ENCODE measurements around the gene ZNF423.

The ZNF423 gene

GRCh38 chr16:49836218-49836617, 19.7 kb downstream of the ZNF423 start:
- no peak overlapping the region for H4K8ac ChIP-seq (ENCODE audit: low read length)
- WGBS = 88% methylated on average over 2 of the region's 2 CpGs
- no peak overlapping the region for H3K4me2 ChIP-seq (ENCODE audit: low read length, poor library complexity, severe bottlenecking)

GRCh38 chr16:49835161-49835777, 20.6 kb downstream of the ZNF423 start:
- Histone ChIP-seq H2AFZ (ENCODE audit: low read depth, low read length) (no peak overlapping the region), H2AK5ac (ENCODE audit: low read length, severe bottlenecking) (peak overlapping the region; percentile 85), H3K18ac (ENCODE audit: low read depth in 1 of 2, low read length in 2 of 2) (peak overlapping the region; percentile 23 to 86), H3K79me1 (replicated peaks; ENCODE audit: low read length, poor library complexity, severe bottlenecking) (peaks cover 18% of the 10 kb centered on the region), H3K27me3 (ENCODE audit: control insufficient read depth in 1 of 2, insufficient read depth in 1 of 2, low read length in 2 of 2) (peaks cover 10 to 15% of the 10 kb centered on the region in 2 experiments), H4K91ac (ENCODE audit: low read length) (peak overlapping the region; percentile 48), H3K23ac (ENCODE audit: low read length in 2 of 2) (no peak overlapping the region), H3K9me3 (ENCODE audit: control insufficient read depth, low read length) (no peaks in the 10 kb centered on the region), H3K14ac (ENCODE audit: low read length in 2 of 2) (no peak overlapping the region), H3K4me3 (ENCODE audit: insufficient read depth in 1 of 2, low read depth in 1 of 2, low read length in 2 of 2) (no peak overlapping the region), H4K8ac (ENCODE audit: low read length) (peak overlapping the region; percentile 33), H2BK12ac (ENCODE audit: low read length in 2 of 2) (peak overlapping the region in 1 of 2 experiments; percentile 68), H2BK120ac (ENCODE audit: low read depth, low read length) (no peak overlapping the region), H3K4ac (ENCODE audit: low read depth in 1 of 2, low read length in 2 of 2) (peak overlapping the region; percentile 9 to 67), H3K36me3 (ENCODE audit: control insufficient read depth in 1 of 2, insufficient read depth in 2 of 2, low read depth in 1 of 2, low read length in 2 of 2) (no peaks in the 10 kb centered on the region), H3K4me2 (ENCODE audit: low read length, poor library complexity, severe bottlenecking) (peak overlapping the region; percentile 2), H3K27ac (ENCODE audit: low read length, poor library complexity, severe bottlenecking) (peak overlapping the region; percentile 19), H2BK15ac (ENCODE audit: low read depth, poor library complexity, severe bottlenecking) (peak overlapping the region; percentile 82), H3K4me1 (ENCODE audit: control insufficient read depth, insufficient read depth, low read depth, low read length) (peaks cover 37% of the 10 kb centered on the region), H3K9ac (ENCODE audit: low read length) (peak overlapping the region; percentile 15), H2BK5ac (ENCODE audit: low read depth, low read length, poor library complexity, severe bottlenecking) (no peak overlapping the region)
- 52% methylated on average over 9 of the region's 13 CpGs for WGBS
- no peak for DNase-seq

More at GRCh38 chr16:49836218-49836617, 19.7 kb downstream of the ZNF423 start:
- DNase-seq = no peak
- Histone ChIP-seq H4K91ac (ENCODE audit: low read length) (no peak overlapping the region), H2AK5ac (ENCODE audit: low read length, severe bottlenecking) (peak overlapping the region; percentile 51), H2BK5ac (ENCODE audit: low read depth, low read length, poor library complexity, severe bottlenecking) (no peak overlapping the region), H3K79me1 (replicated peaks; ENCODE audit: low read length, poor library complexity, severe bottlenecking) (peaks cover 15% of the 10 kb centered on the region), H3K9me3 (ENCODE audit: control insufficient read depth, low read length) (no peaks in the 10 kb centered on the region), H3K18ac (ENCODE audit: low read depth in 1 of 2, low read length in 2 of 2) (no peak overlapping the region), H2BK120ac (ENCODE audit: low read depth, low read length) (no peak overlapping the region), H3K23ac (ENCODE audit: low read length in 2 of 2) (no peak overlapping the region), H3K36me3 (ENCODE audit: control insufficient read depth in 1 of 2, insufficient read depth in 2 of 2, low read depth in 1 of 2, low read length in 2 of 2) (no peaks in the 10 kb centered on the region), H3K4me3 (ENCODE audit: insufficient read depth in 1 of 2, low read depth in 1 of 2, low read length in 2 of 2) (peak overlapping the region in 1 of 2 experiments; percentile 20), H3K4ac (ENCODE audit: low read depth in 1 of 2, low read length in 2 of 2) (no peak overlapping the region), H3K27ac (ENCODE audit: low read length, poor library complexity, severe bottlenecking) (no peak overlapping the region), H2BK15ac (ENCODE audit: low read depth, poor library complexity, severe bottlenecking) (no peak overlapping the region), H3K27me3 (ENCODE audit: control insufficient read depth in 1 of 2, insufficient read depth in 1 of 2, low read length in 2 of 2) (peaks cover 10 to 15% of the 10 kb centered on the region in 2 experiments), H2AFZ (ENCODE audit: low read depth, low read length) (no peak overlapping the region), H3K14ac (ENCODE audit: low read length in 2 of 2) (no peak overlapping the region), H3K9ac (ENCODE audit: low read length) (peak overlapping the region; percentile 15), H2BK12ac (ENCODE audit: low read length in 2 of 2) (peak overlapping the region; percentile 4 to 11), H3K4me1 (ENCODE audit: control insufficient read depth, insufficient read depth, low read depth, low read length) (peaks cover 37% of the 10 kb centered on the region)

GRCh38 chr16:49834531-49835151, 21.3 kb downstream of the ZNF423 start:
- Histone ChIP-seq H2BK5ac (ENCODE audit: low read depth, low read length, poor library complexity, severe bottlenecking) (no peak overlapping the region), H4K8ac (ENCODE audit: low read length) (peak overlapping the region; percentile 33), H2BK12ac (ENCODE audit: low read length in 2 of 2) (peak overlapping the region in 1 of 2 experiments; percentile 68), H3K27me3 (ENCODE audit: control insufficient read depth in 1 of 2, insufficient read depth in 1 of 2, low read length in 2 of 2) (peaks cover 10 to 15% of the 10 kb centered on the region in 2 experiments), H3K18ac (ENCODE audit: low read depth in 1 of 2, low read length in 2 of 2) (peak overlapping the region in 1 of 2 experiments; percentile 86), H2BK120ac (ENCODE audit: low read depth, low read length) (peak overlapping the region; percentile 71), H3K14ac (ENCODE audit: low read length in 2 of 2) (no peak overlapping the region), H2AFZ (ENCODE audit: low read depth, low read length) (peak overlapping the region; percentile 37), H2AK5ac (ENCODE audit: low read length, severe bottlenecking) (peak overlapping the region; percentile 85), H3K9ac (ENCODE audit: low read length) (peak overlapping the region; percentile 15), H2BK15ac (ENCODE audit: low read depth, poor library complexity, severe bottlenecking) (peak overlapping the region; percentile 82), H3K9me3 (ENCODE audit: control insufficient read depth, low read length) (no peaks in the 10 kb centered on the region), H3K36me3 (ENCODE audit: control insufficient read depth in 1 of 2, insufficient read depth in 2 of 2, low read depth in 1 of 2, low read length in 2 of 2) (no peaks in the 10 kb centered on the region), H4K91ac (ENCODE audit: low read length) (peak overlapping the region; percentile 58), H3K4me3 (ENCODE audit: insufficient read depth in 1 of 2, low read depth in 1 of 2, low read length in 2 of 2) (no peak overlapping the region), H3K4me2 (ENCODE audit: low read length, poor library complexity, severe bottlenecking) (no peak overlapping the region), H3K23ac (ENCODE audit: low read length in 2 of 2) (no peak overlapping the region), H3K79me1 (replicated peaks; ENCODE audit: low read length, poor library complexity, severe bottlenecking) (peaks cover 18% of the 10 kb centered on the region), H3K27ac (ENCODE audit: low read length, poor library complexity, severe bottlenecking) (peak overlapping the region; percentile 19), H3K4ac (ENCODE audit: low read depth in 1 of 2, low read length in 2 of 2) (peak overlapping the region; percentile 9 to 67), H3K4me1 (ENCODE audit: control insufficient read depth, insufficient read depth, low read depth, low read length) (peaks cover 37% of the 10 kb centered on the region)
- WGBS = 19% methylated on average over 19 of the region's 19 CpGs
- DNase-seq = peak; percentile 18

- no peaks in the 10 kb centered on the region for H3K36me3 ChIP-seq (ENCODE audit: control insufficient read depth in 1 of 2, insufficient read depth in 2 of 2, low read depth in 1 of 2, low read length in 2 of 2)
- no peaks in the 10 kb centered on the region for H3K9me3 ChIP-seq (ENCODE audit: control insufficient read depth, low read length)
- no peak overlapping the region for H3K14ac ChIP-seq (ENCODE audit: low read length in 2 of 2)
- no peak overlapping the region for H3K4me3 ChIP-seq (ENCODE audit: insufficient read depth in 1 of 2, low read depth in 1 of 2, low read length in 2 of 2)
- H3K4ac ChIP-seq (ENCODE audit: low read depth in 1 of 2, low read length in 2 of 2) = peak overlapping the region in 1 of 2 experiments; percentile 59
- H3K27me3 ChIP-seq (ENCODE audit: control insufficient read depth in 1 of 2, insufficient read depth in 1 of 2, low read length in 2 of 2) = peaks cover 8 to 12% of the 10 kb centered on the region in 2 experiments
- H2BK12ac ChIP-seq (ENCODE audit: low read length in 2 of 2) = peak overlapping the region in 1 of 2 experiments; percentile 40
- no peak overlapping the region for H3K4me2 ChIP-seq (ENCODE audit: low read length, poor library complexity, severe bottlenecking)
- H3K27ac ChIP-seq (ENCODE audit: low read length, poor library complexity, severe bottlenecking) = no peak overlapping the region
- no peak overlapping the region for H2BK5ac ChIP-seq (ENCODE audit: low read depth, low read length, poor library complexity, severe bottlenecking)
- H2BK120ac ChIP-seq (ENCODE audit: low read depth, low read length) = no peak overlapping the region
- peak overlapping the region; percentile 24 to 48 for H3K18ac ChIP-seq (ENCODE audit: low read depth in 1 of 2, low read length in 2 of 2)
- peak overlapping the region; percentile 35 for H4K91ac ChIP-seq (ENCODE audit: low read length)
- peaks cover 32% of the 10 kb centered on the region for H3K4me1 ChIP-seq (ENCODE audit: control insufficient read depth, insufficient read depth, low read depth, low read length)
- peak overlapping the region; percentile 33 for H4K8ac ChIP-seq (ENCODE audit: low read length)
- H2AFZ ChIP-seq (ENCODE audit: low read depth, low read length) = no peak overlapping the region
- no peak for DNase-seq
- no peak overlapping the region for H2AK5ac ChIP-seq (ENCODE audit: low read length, severe bottlenecking)
- H3K23ac ChIP-seq (ENCODE audit: low read length in 2 of 2) = no peak overlapping the region
- H3K9ac ChIP-seq (ENCODE audit: low read length) = peak overlapping the region; percentile 15
- WGBS = 82% methylated on average over 13 of the region's 13 CpGs
- peaks cover 19% of the 10 kb centered on the region for H3K79me1 ChIP-seq (replicated peaks; ENCODE audit: low read length, poor library complexity, severe bottlenecking)
- no peak overlapping the region for H2BK15ac ChIP-seq (ENCODE audit: low read depth, poor library complexity, severe bottlenecking)
Measured at GRCh38 chr16:49833796-49834530, 21.9 kb downstream of the ZNF423 start.

Measured in mesenchymal stem cell (in vitro differentiated cells and primary cell).